Ectodermal cell (in vitro differentiated cells): ENCODE data around the gene C13orf42. TPM values are rescaled to one million over a fixed set of nuclear protein-coding genes. Genes with fewer than 3 reads are reported as not detected.

ENCODE experiments used
- H3K27ac ChIP-seq: 2 replicates; pipeline ENCODE4 v1.7.0; 2013; ENCODE audit warnings: mild to moderate bottlenecking, low read depth, low read length; ENCODE audit not compliant: insufficient read depth, poor library complexity, severe bottlenecking
- H3K27me3 ChIP-seq: 2 replicates; pipeline ENCODE4 v1.7.0; 2013; ENCODE audit warnings: mild to moderate bottlenecking, low read length; ENCODE audit not compliant: insufficient read depth, control insufficient read depth, poor library complexity, severe bottlenecking
- H3K36me3 ChIP-seq: one replicate; pipeline ENCODE4 v1.7.0; 2013; ENCODE audit warnings: low read length; ENCODE audit not compliant: control insufficient read depth, insufficient read depth
- H3K4me1 ChIP-seq: one replicate; pipeline ENCODE4 v1.7.0; 2013; ENCODE audit warnings: low read length; ENCODE audit not compliant: control insufficient read depth, insufficient read depth
- H3K4me3 ChIP-seq: 2 replicates; pipeline ENCODE4 v1.7.0; 2013; ENCODE audit warnings: low read depth, low read length, control low read depth; ENCODE audit not compliant: insufficient read depth
- H3K9me3 ChIP-seq: 2 replicates; pipeline ENCODE4 v1.7.0; 2013; ENCODE audit warnings: mild to moderate bottlenecking, low read length, moderate library complexity; ENCODE audit not compliant: control insufficient read depth
- WGBS, 2 experiments: methylation state at CpG; one replicate each; pipeline ENCODE4 v1.1.7; 2013; ENCODE audit warnings: missing lambda C conversion rate in 2 of 2; 5-methylcytosine and 5-hydroxymethylcytosine counted together
- polyA plus RNA-seq, 4 experiments: library from polyadenylated mRNA; stranded (reverse); fragments of 50-300 nt; gene quantifications; one replicate each; pipeline ENCODE4 v1.2.3, GENCODE V29; 2013

The C13orf42 gene
- polyA plus RNA-seq (2013, experiment 1 of 4), result 4.0 TPM
- polyA plus RNA-seq (2013, experiment 2 of 4), result 4.1 TPM
- polyA plus RNA-seq (2013, experiment 3 of 4), result 1.9 TPM
- polyA plus RNA-seq (2013, experiment 4 of 4), result 2.5 TPM

DNA sequence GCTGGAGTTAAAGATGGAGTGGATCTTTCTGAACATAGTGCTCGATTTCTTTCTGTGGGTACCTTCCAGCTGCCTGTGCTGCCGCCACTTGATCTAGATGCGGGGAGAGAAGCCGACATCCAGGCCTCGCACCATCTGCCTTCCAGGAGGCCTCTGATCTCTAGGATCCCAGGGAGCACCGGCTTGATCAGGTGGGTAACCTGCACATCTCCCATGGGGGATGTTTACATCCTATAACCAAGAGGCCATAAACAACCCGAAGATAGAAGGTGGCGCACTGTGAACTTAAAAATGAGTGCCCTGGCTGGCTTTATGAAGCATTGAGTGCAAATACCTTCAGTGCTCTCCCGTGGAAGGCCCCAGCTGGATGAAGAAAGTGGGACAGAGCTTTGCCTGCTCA lies at the start of gene C13orf42:
Gene C13orf42, minus strand, starts transcription at position 101 of the 400 bp plus-strand sequence. Its CDS starts 65 bp downstream, at position 36.
- Histone ChIP-seq H3K4me3 (no peak within 1 kb of the TSS), H3K4me1 (no peaks in the 10 kb centered on the region), H3K27ac (no peak within 1 kb of the TSS), H3K36me3 (no peaks in the 10 kb centered on the region), H3K9me3 (no peaks in the 10 kb centered on the region), H3K27me3 (no peaks in the 10 kb centered on the region)
- WGBS, 2 experiments, result 94 to 97% methylated on average over 9 of the region's 9 CpGs

GRCh38 chr13:51158880-51159518 lies 47.9 kb upstream of the C13orf42 start:
- H3K4me1 ChIP-seq, result peaks cover 13% of the 10 kb centered on the region
- no peaks in the 10 kb centered on the region for H3K36me3 ChIP-seq
- 70 to 76% methylated on average over 4 of the region's 4 CpGs for WGBS, 2 experiments
- H3K27ac ChIP-seq, result no peak overlapping the region
- no peaks in the 10 kb centered on the region for H3K27me3 ChIP-seq
- H3K4me3 ChIP-seq, result no peak overlapping the region
- H3K9me3 ChIP-seq, result no peaks in the 10 kb centered on the region

GRCh38 chr13:51158365-51158764 lies 47.3 kb upstream of the C13orf42 start:
- Histone ChIP-seq H3K27me3 (no peaks in the 10 kb centered on the region), H3K27ac (no peak overlapping the region), H3K4me3 (no peak overlapping the region), H3K4me1 (peaks cover 9% of the 10 kb centered on the region), H3K9me3 (no peaks in the 10 kb centered on the region), H3K36me3 (no peaks in the 10 kb centered on the region)
- WGBS, 2 experiments, result 86 to 88% methylated on average over 4 of the region's 4 CpGs

DNA sequence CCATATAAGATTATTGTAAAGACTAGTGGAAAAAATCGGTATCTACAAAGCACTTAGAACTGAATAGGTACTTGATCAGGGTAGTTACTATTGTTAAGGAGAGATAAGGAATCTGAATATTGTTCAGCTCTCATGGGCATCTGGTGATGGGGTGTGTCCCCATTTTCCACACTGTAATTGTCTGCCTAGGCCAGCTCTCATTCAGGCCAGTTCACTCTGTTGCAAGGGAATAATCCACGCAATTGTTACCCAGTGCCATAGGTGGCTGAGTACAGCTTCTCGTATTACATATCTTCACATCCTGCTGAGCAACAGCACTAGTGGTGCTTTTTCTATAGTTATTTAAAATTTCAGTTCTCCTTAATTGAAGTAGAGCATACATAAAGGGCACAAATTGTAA lies 45.6 kb upstream of the C13orf42 start:
- Histone ChIP-seq H3K9me3 (no peaks in the 10 kb centered on the region), H3K27me3 (no peaks in the 10 kb centered on the region), H3K27ac (no peak overlapping the region), H3K4me3 (no peak overlapping the region), H3K4me1 (peaks cover 6% of the 10 kb centered on the region), H3K36me3 (no peaks in the 10 kb centered on the region)
- WGBS, 2 experiments, result 85 to 99% methylated on average over 3 of the region's 3 CpGs

DNA sequence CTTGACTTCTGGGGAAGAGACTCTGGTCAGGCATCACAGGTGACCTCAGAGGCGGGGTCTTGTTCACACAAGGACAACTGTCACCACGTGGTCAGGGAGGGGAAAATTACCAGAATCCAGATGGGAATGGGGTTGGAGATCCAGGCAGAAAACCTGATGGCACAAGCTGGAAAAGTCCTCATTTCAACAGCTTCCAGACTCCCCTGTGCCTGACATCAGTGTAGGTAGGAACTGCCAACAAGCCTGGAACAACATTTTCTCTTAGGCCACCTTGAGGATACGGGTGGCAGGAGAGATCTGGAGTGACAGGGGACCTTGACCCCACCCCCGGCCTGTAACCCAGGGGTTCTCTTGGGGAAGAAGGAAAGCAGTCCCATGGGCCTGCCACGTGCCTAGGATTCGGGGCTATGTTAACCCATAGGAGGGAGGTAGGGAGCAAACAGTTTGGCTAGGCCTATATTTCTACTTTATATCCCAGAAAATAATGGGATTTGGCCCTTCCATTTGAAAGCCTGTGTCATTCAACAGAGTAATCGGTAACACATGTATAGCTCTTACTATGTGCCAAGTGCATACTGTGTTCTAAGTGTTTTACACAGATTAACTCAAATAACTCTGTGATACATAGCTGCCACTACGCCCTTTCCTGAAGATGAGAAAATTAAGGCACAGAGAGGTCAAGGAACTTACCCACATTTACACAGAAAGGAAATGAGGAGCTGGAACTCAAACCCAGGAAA lies 44.9 kb upstream of the C13orf42 start:
- peaks cover 6% of the 10 kb centered on the region for H3K4me1 ChIP-seq
- no peaks in the 10 kb centered on the region for H3K27me3 ChIP-seq
- WGBS, 2 experiments, result 87 to 90% methylated on average over 8 of the region's 8 CpGs
- H3K27ac ChIP-seq, result no peak overlapping the region
- no peaks in the 10 kb centered on the region for H3K9me3 ChIP-seq
- H3K4me3 ChIP-seq, result no peak overlapping the region
- H3K36me3 ChIP-seq, result no peaks in the 10 kb centered on the region

- no peak overlapping the region for H3K27ac ChIP-seq
- 100% methylated on average over 1 of the region's 1 CpG for WGBS, 2 experiments
- no peaks in the 10 kb centered on the region for H3K27me3 ChIP-seq
- no peak overlapping the region for H3K4me3 ChIP-seq
- H3K36me3 ChIP-seq, result no peaks in the 10 kb centered on the region
- H3K9me3 ChIP-seq, result no peaks in the 10 kb centered on the region
- peaks cover 6% of the 10 kb centered on the region for H3K4me1 ChIP-seq
These were observed 44.1 kb upstream of the C13orf42 start for GRCh38 chr13:51155161-51155560.

GRCh38 chr13:51154029-51154555 lies 43.0 kb upstream of the C13orf42 start:
- Histone ChIP-seq H3K36me3 (no peaks in the 10 kb centered on the region), H3K27me3 (no peaks in the 10 kb centered on the region), H3K27ac (no peak overlapping the region), H3K4me3 (no peak overlapping the region), H3K4me1 (peaks cover 12% of the 10 kb centered on the region), H3K9me3 (no peaks in the 10 kb centered on the region)
- WGBS, 2 experiments, result 94 to 95% methylated on average over 7 of the region's 7 CpGs

DNA sequence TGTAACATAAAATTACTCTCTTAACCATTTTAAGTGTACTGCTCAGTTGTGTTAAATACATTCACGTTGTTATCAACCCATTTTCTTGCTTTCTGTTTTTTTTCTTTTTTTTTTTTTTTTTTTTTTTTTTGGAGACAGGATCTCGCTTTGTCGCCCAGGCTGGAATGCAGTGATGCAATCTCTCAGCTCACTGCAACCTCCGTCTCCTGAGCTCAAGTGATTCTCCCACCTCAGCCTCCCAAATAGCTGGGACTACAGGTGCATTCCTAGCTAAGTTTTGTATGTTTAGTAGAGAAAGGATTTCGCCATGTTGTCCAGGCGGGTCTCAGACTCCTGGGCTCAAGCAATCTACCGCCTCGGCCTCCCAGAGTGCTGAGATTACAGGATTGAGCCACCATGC lies 42.5 kb upstream of the C13orf42 start:
- Histone ChIP-seq H3K27ac (no peak overlapping the region), H3K4me1 (peaks cover 18% of the 10 kb centered on the region), H3K27me3 (no peaks in the 10 kb centered on the region), H3K9me3 (no peaks in the 10 kb centered on the region), H3K4me3 (no peak overlapping the region), H3K36me3 (no peaks in the 10 kb centered on the region)
- 87 to 88% methylated on average over 7 of the region's 8 CpGs for WGBS, 2 experiments

- 87 to 92% methylated on average over 5 of the region's 5 CpGs for WGBS, 2 experiments
- peaks cover 25% of the 10 kb centered on the region for H3K4me1 ChIP-seq
- H3K9me3 ChIP-seq, result no peaks in the 10 kb centered on the region
- H3K27me3 ChIP-seq, result no peaks in the 10 kb centered on the region
- no peak overlapping the region for H3K27ac ChIP-seq
- no peaks in the 10 kb centered on the region for H3K36me3 ChIP-seq
- H3K4me3 ChIP-seq, result no peak overlapping the region
These were observed 41.6 kb upstream of the C13orf42 start for GRCh38 chr13:51152701-51153100.

- no peaks in the 10 kb centered on the region for H3K9me3 ChIP-seq
- H3K36me3 ChIP-seq, result no peaks in the 10 kb centered on the region
- WGBS, 2 experiments, result 89 to 100% methylated on average over 1 of the region's 1 CpG
- H3K27ac ChIP-seq, result no peak overlapping the region
- H3K4me3 ChIP-seq, result no peak overlapping the region
- peaks cover 27% of the 10 kb centered on the region for H3K4me1 ChIP-seq
- H3K27me3 ChIP-seq, result no peaks in the 10 kb centered on the region
These were observed 40.4 kb upstream of the C13orf42 start for GRCh38 chr13:51151463-51151862.
